Endodermal cell (in vitro differentiated cells): ENCODE results near the gene DBNL. TPM values are rescaled to one million over a fixed set of nuclear protein-coding genes. Genes with fewer than 3 reads are reported as not detected.

Experiments used
- DNase-seq: peaks from one replicate; pipeline ENCODE4 v3.0.0-alpha.2; 2017
- H3K27ac ChIP-seq: 2 replicates; pipeline ENCODE4 v1.5.1; 2013; ENCODE audit warnings: mild to moderate bottlenecking, low read depth, low read length, moderate library complexity
- H3K27me3 ChIP-seq: 2 replicates; pipeline ENCODE4 v1.6.1; 2013; ENCODE audit warnings: mild to moderate bottlenecking, low read length, moderate library complexity; ENCODE audit not compliant: insufficient read depth, control insufficient read depth, poor library complexity, severe bottlenecking
- H3K36me3 ChIP-seq: 2 replicates; pipeline ENCODE4 v1.7.0; 2013; ENCODE audit warnings: mild to moderate bottlenecking, low read length, moderate library complexity; ENCODE audit not compliant: control insufficient read depth, insufficient read depth
- H3K4me1 ChIP-seq: one replicate; pipeline ENCODE4 v1.7.0; 2013; ENCODE audit warnings: low read length; ENCODE audit not compliant: control insufficient read depth, insufficient read depth
- H3K4me3 ChIP-seq: 2 replicates; pipeline ENCODE4 v1.5.1; 2013; ENCODE audit warnings: mild to moderate bottlenecking, low read length, moderate library complexity
- H3K9ac ChIP-seq: 2 replicates; pipeline ENCODE4 v1.6.1; 2013; ENCODE audit warnings: mild to moderate bottlenecking, low read length, moderate library complexity; ENCODE audit not compliant: poor library complexity, severe bottlenecking; ENCODE audit errors: extremely low read depth
- H3K9me3 ChIP-seq: 2 replicates; pipeline ENCODE4 v1.6.1; 2013; ENCODE audit warnings: mild to moderate bottlenecking, low read length, moderate library complexity; ENCODE audit not compliant: control insufficient read depth
- H3K27ac Mint-ChIP-seq: 2 replicates; pipeline ENCODE4 v1.8.0; 2020; ENCODE audit warnings: mixed read lengths
- H3K27me3 Mint-ChIP-seq: 2 replicates; pipeline ENCODE4 v1.8.0; 2021; ENCODE audit warnings: mild to moderate bottlenecking, mixed read lengths; ENCODE audit not compliant: insufficient read depth
- H3K36me3 Mint-ChIP-seq: 2 replicates; pipeline ENCODE4 v1.8.0; 2020; ENCODE audit warnings: low read depth, mixed read lengths
- H3K4me1 Mint-ChIP-seq: 2 replicates; pipeline ENCODE4 v1.8.0; 2020; ENCODE audit warnings: mixed read lengths
- H3K4me3 Mint-ChIP-seq: 2 replicates; pipeline ENCODE4 v1.8.0; 2020; ENCODE audit warnings: mild to moderate bottlenecking, moderate library complexity, mixed read lengths
- H3K9me3 Mint-ChIP-seq: 2 replicates; pipeline ENCODE4 v1.8.0; 2020; ENCODE audit warnings: mild to moderate bottlenecking, mixed read lengths
- WGBS, 2 experiments: methylation state at CpG; one replicate each; pipeline versions ENCODE4 v1.1.5 to v1.1.7; 2013; ENCODE audit warnings: missing lambda C conversion rate in 2 of 2, mixed read lengths in 1 of 2; ENCODE audit not compliant: insufficient coverage in 1 of 2, insufficient read length in 1 of 2; 5-methylcytosine and 5-hydroxymethylcytosine counted together
- total RNA-seq, 2 donors: library from RNA; stranded (reverse); fragmentation: NEBNext Ultra II Directional in 1 of 2; extraction: Animal tissue kit (Norgen Biotek cat#: 25700) in 1 of 2; gene quantifications; 2 replicates in 1 of 2; 3 replicates in 1 of 2; pipeline ENCODE4 v1.2.1, GENCODE V29; 2021
- TF ChIP-seq, protein P1 (sequence below): fragments of 200-600 bp; sonication (generic); conservative IDR thresholded peaks from 2 replicates; pipeline ENCODE4 v1.5.0; 2021; ENCODE audit warnings: antibody characterized with exemption, mild to moderate bottlenecking

The DBNL gene
- total RNA-seq, 2 donors from 2014 or later: 47.0 to 50.9 TPM

DNA sequence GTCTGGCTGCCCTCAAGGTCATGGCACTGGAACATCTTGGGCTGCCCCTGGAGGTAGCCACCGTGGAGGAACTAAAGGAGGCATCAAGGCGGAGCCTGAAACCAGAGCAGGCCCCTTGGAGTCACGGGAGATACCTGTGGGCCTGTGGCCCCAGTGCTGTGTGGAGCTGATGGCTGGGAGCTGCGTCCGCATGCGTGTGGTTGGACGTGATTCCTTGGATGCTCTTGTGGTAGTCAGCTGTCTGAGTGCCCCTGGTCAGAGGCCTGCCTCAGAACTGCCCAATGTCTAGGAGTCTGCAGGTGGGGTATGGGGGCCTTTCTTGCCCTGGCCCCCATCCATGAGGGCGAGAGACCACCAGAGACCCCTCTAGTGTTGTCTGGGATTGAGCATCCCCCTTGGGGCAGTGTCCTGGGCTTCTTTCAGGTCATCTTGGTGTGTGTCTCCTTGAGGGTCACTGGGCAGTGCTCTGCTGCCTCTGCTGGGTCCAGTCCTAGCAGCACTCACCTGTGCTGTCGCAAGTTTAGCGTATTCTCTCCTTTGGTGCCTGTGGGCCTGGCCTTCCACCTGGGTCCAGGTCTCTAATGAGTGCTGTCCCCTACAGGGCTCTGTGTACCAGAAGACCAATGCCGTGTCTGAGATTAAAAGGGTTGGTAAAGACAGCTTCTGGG lies 12.8 kb downstream of the DBNL start:
- H3K27ac Mint-ChIP-seq: no peak overlapping the region
- H3K9me3 Mint-ChIP-seq: no peaks in the 10 kb centered on the region
- H3K36me3 ChIP-seq: peaks cover 78% of the 10 kb centered on the region
- H3K36me3 Mint-ChIP-seq: peaks cover 63% of the 10 kb centered on the region
- no peaks in the 10 kb centered on the region for H3K27me3 ChIP-seq
- H3K4me1 ChIP-seq: no peaks in the 10 kb centered on the region
- H3K4me3 Mint-ChIP-seq: no peak overlapping the region
- H3K4me3 ChIP-seq: no peak overlapping the region
- no peaks in the 10 kb centered on the region for H3K27me3 Mint-ChIP-seq
- no peak overlapping the region for H3K9ac ChIP-seq
- DNase-seq: no peak
- H3K4me1 Mint-ChIP-seq: no peaks in the 10 kb centered on the region
- WGBS, 2 experiments: 91 to 93% methylated on average over 7 to 11 of the region's 11 CpGs
- H3K27ac ChIP-seq: no peak overlapping the region
- TF ChIP-seq, protein P1, sequence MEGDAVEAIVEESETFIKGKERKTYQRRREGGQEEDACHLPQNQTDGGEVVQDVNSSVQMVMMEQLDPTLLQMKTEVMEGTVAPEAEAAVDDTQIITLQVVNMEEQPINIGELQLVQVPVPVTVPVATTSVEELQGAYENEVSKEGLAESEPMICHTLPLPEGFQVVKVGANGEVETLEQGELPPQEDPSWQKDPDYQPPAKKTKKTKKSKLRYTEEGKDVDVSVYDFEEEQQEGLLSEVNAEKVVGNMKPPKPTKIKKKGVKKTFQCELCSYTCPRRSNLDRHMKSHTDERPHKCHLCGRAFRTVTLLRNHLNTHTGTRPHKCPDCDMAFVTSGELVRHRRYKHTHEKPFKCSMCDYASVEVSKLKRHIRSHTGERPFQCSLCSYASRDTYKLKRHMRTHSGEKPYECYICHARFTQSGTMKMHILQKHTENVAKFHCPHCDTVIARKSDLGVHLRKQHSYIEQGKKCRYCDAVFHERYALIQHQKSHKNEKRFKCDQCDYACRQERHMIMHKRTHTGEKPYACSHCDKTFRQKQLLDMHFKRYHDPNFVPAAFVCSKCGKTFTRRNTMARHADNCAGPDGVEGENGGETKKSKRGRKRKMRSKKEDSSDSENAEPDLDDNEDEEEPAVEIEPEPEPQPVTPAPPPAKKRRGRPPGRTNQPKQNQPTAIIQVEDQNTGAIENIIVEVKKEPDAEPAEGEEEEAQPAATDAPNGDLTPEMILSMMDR: no peak
- no peaks in the 10 kb centered on the region for H3K9me3 ChIP-seq

DNA sequence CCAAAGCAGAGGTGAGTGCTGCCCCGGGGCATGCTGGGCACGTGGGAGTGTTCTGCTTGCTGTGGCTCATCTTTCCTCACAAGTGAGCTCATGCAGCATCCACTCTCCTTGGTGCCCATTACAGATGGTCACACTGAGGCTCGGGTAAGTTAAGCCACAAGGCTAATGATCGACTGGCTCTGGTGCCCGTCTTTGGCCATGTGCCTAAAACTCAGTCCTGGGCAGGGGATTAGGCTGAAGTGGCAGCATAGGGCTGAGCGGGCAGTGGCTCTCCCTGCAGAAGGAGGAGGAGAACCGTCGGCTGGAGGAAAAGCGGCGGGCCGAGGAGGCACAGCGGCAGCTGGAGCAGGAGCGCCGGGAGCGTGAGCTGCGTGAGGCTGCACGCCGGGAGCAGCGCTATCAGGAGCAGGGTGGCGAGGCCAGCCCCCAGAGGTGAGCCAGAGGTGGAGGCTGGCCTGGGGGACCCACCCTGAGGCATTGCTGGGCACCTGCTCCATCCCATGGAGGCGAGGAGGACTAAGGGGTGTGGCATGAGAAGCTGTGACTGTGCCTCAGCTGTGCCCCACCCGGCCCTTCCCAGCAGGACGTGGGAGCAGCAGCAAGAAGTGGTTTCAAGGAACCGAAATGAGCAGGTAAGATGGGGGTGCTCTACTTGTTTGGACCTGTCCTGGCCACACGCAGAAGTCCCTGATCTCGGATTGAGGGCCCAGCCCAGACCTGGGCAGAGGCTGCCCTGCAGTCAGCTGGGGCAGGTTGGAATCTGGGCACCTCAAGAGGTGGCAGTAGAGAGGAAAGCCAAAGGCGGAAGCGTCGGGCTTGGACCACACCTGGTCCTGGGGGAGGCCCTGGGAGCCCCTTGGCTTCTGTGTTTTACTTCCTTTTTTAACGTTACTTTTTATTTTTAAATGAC lies 13.6 kb downstream of the DBNL start:
- H3K27ac Mint-ChIP-seq: no peak overlapping the region
- Histone ChIP-seq H3K4me1 (no peaks in the 10 kb centered on the region), H3K27me3 (no peaks in the 10 kb centered on the region), H3K36me3 (peaks cover 72% of the 10 kb centered on the region), H3K9ac (no peak overlapping the region), H3K27ac (no peak overlapping the region), H3K9me3 (no peaks in the 10 kb centered on the region), H3K4me3 (no peak overlapping the region)
- WGBS, 2 experiments: 95 to 97% methylated on average over 13 to 30 of the region's 30 CpGs
- no peak overlapping the region for H3K4me3 Mint-ChIP-seq
- no peaks in the 10 kb centered on the region for H3K9me3 Mint-ChIP-seq
- H3K27me3 Mint-ChIP-seq: no peaks in the 10 kb centered on the region
- TF ChIP-seq, protein P1: no peak
- DNase-seq: no peak
- H3K4me1 Mint-ChIP-seq: no peaks in the 10 kb centered on the region
- H3K36me3 Mint-ChIP-seq: peaks cover 57% of the 10 kb centered on the region

DNA sequence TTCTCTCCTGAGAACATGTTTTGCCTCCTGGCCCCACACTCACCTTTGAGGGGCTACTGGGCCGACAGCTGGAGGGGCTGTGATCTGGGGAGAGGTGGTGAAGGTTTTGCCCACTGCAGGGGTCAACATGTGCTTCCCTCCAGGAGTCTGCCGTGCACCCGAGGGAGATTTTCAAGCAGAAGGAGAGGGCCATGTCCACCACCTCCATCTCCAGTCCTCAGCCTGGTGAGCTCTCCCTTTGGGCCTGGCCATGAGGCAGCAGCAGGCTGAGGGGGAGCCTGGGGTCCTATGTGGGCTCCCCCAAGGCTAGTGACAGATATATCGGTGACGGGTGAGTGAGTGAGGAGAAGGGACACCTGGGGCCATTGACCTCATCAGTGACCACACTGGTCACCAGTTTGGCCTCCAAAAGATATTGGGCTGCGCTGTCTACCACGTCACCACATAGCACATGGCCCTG lies 14.3 kb downstream of the DBNL start:
- DNase-seq: no peak
- 96% methylated on average over 4 to 7 of the region's 7 CpGs for WGBS, 2 experiments
- H3K4me1 Mint-ChIP-seq: no peaks in the 10 kb centered on the region

More for the DNA sequence above, 14.3 kb downstream of the DBNL start:
- no peak overlapping the region for H3K4me3 ChIP-seq
- TF ChIP-seq, protein P1: no peak
- Mint-ChIP-seq H3K27ac (no peak overlapping the region), H3K36me3 (peaks cover 56% of the 10 kb centered on the region), H3K4me3 (no peak overlapping the region), H3K27me3 (no peaks in the 10 kb centered on the region), H3K9me3 (no peaks in the 10 kb centered on the region)
- H3K27me3 ChIP-seq: no peaks in the 10 kb centered on the region
- H3K9me3 ChIP-seq: no peaks in the 10 kb centered on the region
- no peak overlapping the region for H3K9ac ChIP-seq
- no peak overlapping the region for H3K27ac ChIP-seq
- H3K4me1 ChIP-seq: no peaks in the 10 kb centered on the region
- peaks cover 67% of the 10 kb centered on the region for H3K36me3 ChIP-seq
